Measurements from ENCODE around the gene HOXD4.

The HOXD4 gene

GRCh38 chr2:176170602-176171305 is 19.4 kb downstream of the HOXD4 start:
- DNase-seq (ENCODE audit: low read depth in 1 of 2, low spot score in 1 of 2): no peak

DNA sequence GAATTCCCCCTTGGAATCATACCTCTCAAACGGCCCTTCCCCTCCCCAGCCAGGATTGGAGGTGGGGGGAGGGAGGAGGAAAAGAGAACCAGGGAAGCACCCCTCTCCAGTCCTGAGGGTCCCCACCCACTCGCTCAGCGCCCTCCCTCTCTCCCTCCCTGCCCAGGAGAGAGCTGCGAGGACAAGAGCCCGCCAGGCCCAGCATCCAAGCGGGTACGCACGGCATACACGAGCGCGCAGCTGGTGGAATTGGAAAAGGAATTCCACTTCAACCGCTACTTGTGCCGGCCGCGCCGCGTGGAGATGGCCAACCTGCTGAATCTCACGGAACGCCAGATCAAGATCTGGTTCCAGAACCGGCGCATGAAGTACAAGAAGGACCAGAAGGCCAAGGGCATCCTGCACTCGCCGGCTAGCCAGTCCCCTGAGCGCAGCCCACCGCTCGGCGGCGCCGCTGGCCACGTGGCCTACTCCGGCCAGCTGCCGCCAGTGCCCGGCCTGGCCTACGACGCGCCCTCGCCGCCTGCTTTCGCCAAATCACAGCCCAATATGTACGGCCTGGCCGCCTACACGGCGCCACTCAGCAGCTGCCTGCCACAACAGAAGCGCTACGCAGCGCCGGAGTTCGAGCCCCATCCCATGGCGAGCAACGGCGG is 20.1 kb downstream of the HOXD4 start:
- DNase-seq (ENCODE audit: low read depth in 1 of 2, low spot score in 1 of 2): no peak

DNA sequence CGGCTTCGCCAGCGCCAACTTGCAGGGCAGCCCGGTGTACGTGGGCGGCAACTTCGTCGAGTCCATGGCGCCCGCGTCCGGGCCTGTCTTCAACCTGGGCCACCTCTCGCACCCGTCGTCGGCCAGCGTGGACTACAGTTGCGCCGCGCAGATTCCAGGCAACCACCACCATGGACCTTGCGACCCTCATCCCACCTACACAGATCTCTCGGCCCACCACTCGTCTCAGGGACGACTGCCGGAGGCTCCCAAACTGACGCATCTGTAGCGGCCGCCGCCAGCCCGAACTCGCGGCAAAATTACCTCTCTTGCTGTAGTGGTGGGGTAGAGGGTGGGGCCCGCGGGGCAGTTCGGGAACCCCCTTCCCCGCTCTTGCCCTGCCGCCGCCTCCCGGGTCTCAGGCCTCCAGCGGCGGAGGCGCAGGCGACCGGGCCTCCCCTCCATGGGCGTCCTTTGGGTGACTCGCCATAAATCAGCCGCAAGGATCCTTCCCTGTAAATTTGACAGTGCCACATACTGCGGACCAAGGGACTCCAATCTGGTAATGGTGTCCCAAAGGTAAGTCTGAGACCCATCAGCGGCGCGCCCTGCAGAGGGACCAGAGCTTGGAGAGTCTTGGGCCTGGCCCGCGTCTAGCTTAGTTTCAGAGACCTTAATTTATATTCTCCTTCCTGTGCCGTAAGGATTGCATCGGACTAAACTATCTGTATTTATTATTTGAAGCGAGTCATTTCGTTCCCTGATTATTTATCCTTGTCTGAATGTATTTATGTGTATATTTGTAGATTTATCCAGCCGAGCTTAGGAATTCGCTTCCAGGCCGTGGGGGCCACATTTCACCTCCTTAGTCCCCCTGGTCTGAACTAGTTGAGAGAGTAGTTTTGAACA is 20.9 kb downstream of the HOXD4 start:
- DNase-seq (ENCODE audit: low read depth in 1 of 2, low spot score in 1 of 2): no peak

GRCh38 chr2:176172895-176173566 is 21.7 kb downstream of the HOXD4 start:
- DNase-seq (ENCODE audit: low read depth in 1 of 2, low spot score in 1 of 2): no peak

GRCh38 chr2:176173567-176174381 is 22.4 kb downstream of the HOXD4 start:
- DNase-seq (ENCODE audit: low read depth in 1 of 2, low spot score in 1 of 2): no peak

DNA sequence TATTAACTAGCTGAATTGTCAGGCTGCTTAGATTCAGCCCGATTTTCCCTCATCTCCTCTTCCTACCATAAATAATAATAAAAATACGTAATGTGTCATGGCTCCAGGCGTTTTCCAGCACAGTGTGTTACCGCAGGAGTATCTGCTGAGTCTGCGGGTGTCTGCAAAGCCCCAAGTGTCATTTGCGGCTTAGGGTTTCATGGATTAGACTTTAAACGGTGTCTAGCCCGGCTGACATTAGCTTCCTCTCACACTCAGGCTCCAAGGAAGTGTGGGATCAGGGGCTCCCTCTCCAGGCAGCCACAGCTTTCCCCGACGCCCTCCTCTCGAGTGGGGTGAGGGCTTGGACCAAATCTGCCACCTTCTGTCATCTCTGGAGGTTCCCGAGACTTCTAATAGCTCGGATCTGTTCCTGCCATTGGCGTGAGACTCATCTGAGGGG is 23.1 kb downstream of the HOXD4 start:
- no peak for DNase-seq (ENCODE audit: low read depth in 1 of 2, low spot score in 1 of 2)

GRCh38 chr2:176174824-176175708 is 23.7 kb downstream of the HOXD4 start:
- no peak for DNase-seq (ENCODE audit: low read depth in 1 of 2, low spot score in 1 of 2)

GRCh38 chr2:176175709-176176607 is 24.6 kb downstream of the HOXD4 start:
- DNase-seq (ENCODE audit: low read depth in 1 of 2, low spot score in 1 of 2): no peak

DNA sequence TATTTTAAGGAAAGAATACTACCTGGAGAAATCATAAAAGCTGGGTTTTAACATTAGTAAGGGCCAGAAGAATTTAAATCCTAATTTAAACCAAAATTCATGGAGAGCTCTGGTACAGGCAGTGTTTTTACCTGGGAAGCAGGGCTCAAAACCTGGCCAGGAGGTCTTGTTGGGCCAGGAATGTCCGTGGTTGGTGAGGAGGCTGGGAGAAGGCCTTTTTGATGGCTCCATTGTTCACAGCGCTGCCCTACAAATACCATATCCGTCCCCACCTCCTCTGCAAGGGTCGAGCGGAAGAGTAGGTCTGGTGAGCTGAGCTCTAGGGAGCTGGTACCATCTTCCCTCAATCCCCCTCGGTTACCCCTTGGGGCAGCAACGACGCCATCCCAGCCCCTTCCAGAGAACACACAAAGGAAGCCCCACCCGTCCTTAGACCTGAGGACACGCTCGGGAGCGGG is 26.3 kb downstream of the HOXD4 start:
- DNase-seq (ENCODE audit: low read depth in 1 of 2, low spot score in 1 of 2): no peak

DNA sequence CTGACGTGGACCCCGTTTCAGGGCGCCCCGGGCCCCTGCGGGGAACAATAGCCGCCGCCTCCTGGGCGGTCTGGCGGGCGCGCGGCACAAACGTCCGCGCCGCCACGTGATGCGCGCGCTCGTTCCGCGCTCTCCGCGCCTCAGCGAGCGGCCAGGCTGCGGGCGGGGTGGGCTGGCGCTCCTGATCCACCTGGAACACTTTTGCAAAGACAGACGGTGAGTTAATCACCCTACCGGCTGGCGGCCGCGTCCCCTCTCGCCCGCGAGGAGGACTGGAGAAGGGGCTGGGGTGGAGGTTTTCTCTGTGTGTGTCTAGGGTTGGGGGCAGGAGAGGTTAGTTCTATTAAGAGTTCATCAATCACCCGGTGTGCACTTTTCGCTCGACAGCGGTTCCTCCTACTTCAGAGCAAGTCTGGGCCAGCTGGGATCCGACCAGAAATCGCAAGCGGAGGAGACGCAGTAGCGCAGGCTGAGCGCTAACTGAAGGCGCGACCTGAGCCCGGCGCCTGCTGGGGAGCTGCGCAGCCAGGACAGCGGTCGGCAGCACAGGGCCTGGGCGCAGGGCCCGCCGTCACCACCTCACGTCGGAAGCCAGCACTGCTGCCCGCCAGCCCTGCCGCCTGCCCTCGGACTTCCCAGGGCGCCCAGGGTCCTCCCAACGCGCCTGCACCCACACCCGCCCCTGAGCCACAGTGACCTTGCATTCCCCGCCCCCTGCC is 26.8 kb downstream of the HOXD4 start:
- DNase-seq (ENCODE audit: low read depth in 1 of 2, low spot score in 1 of 2): no peak

DNA sequence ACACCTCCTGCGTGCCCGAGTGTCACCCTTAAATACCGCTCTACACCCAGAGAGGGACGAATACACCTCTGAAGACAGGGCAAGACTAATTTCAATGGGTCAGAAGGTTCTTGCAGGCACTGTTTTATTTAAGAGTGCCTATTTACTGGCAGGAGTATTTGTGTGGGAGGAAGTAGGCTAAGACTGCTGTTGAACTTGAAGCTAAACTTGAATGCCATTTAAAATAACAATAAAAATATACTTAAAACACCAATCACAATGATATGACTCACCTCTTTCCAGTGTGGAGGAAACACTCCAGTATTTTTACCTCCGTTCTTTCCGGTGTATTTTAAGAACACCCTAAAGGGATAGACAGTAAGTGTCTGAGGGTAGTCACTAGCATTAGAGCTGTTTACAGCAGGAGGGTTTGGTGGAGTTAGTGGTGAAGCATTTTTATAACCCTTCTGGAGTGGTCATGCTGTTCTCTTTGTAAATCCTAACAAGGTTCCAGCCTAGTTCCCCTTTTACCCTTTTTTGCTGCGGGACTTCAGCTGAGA is 27.5 kb downstream of the HOXD4 start:
- no peak for DNase-seq (ENCODE audit: low read depth in 1 of 2, low spot score in 1 of 2)

- DNase-seq (ENCODE audit: low read depth in 1 of 2, low spot score in 1 of 2): no peak
Measured at GRCh38 chr2:176181551-176181950, 30.2 kb downstream of the HOXD4 start.

GRCh38 chr2:176182671-176183070 is 31.3 kb downstream of the HOXD4 start:
- no peak for DNase-seq (ENCODE audit: low read depth in 1 of 2, low spot score in 1 of 2)

DNA sequence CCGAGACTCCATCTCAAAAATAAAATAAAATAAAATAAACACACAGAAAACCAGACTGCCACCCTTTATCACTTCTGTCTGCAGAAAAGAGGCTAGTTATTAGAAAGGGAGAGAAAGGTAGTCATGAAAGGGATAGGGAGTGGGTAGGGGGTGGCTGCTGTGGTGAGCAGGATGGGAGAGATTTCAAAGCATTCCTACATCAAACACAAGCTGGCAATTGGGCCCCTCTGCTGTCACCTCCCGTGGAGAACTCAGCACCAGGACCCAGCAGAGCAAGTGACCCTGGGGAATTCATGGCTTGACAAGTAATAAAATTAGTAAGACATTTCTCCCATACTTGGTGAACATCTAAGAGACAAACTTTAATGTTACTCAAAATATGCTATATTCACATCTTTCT is 33.4 kb downstream of the HOXD4 start:
- DNase-seq (ENCODE audit: low read depth in 1 of 2, low spot score in 1 of 2): no peak

DNA sequence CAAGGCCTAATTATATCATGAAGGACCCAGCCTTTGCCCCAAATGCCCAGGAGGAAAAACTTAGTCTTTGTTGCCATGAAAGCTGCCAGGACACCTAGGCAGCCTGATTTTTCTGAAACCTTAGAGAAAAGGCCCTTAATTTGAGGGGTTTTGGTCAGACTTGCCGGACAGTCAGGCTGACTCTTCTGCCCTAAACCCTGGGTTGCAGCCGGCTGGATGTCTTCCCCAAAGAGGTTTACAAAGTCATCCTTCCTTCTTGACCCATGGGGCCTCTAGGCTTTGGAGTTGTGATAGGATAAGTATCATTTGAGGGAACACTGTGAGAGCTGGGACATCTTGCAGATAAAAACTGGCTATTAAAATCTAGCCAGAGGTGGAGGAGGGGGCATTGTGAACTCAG is 34.7 kb downstream of the HOXD4 start:
- no peak for DNase-seq (ENCODE audit: low read depth in 1 of 2, low spot score in 1 of 2)

DNA sequence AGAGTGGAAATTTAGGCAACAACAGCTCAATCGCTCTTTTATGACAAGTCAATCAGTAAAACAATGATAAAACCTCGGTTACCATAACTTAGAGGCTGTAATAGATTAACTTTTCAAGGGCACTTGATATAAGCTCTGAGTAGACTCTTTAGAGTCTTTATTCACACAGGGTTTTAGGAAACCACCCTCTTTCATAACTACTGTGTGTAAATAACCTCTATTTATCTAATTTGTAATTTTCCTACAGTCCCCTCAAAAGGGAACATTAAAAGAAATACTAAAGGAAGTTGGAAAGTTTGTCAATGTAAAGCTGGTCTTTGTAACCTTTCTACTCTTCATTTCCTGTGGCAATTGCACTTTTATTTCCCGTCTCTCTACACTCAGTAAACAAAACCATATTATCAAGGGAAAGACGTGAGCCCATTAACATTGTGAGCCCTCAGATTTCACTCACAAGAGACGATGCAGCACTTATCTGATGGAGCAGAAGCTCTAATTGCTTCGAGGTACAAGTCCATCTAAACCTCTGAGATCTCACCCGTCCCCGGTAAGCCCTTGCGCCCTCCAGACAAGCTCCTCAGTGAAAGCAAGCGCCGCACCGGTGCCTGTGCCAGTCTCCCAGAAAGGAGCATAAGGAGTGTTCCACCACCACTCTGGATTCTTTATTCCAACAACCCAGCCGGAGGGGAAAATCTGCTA is 36.0 kb downstream of the HOXD4 start:
- no peak for DNase-seq (ENCODE audit: low read depth in 1 of 2, low spot score in 1 of 2)
